GM15510 (cell line): ENCODE measurements around the gene FUNDC2.

Experiments
- POLR2A ChIP-seq: IDR thresholded peaks from 3 replicates; pipeline ENCODE4 v1.6.1; 2011; ENCODE audit warnings: borderline replicate concordance; ENCODE audit not compliant: insufficient read length; ENCODE audit errors: extremely low read depth

FUNDC2 gene

GRCh38 chrX:155056471-155056870 is 29.8 kb downstream of the FUNDC2 start:
- TF ChIP-seq POLR2A: no peak

DNA sequence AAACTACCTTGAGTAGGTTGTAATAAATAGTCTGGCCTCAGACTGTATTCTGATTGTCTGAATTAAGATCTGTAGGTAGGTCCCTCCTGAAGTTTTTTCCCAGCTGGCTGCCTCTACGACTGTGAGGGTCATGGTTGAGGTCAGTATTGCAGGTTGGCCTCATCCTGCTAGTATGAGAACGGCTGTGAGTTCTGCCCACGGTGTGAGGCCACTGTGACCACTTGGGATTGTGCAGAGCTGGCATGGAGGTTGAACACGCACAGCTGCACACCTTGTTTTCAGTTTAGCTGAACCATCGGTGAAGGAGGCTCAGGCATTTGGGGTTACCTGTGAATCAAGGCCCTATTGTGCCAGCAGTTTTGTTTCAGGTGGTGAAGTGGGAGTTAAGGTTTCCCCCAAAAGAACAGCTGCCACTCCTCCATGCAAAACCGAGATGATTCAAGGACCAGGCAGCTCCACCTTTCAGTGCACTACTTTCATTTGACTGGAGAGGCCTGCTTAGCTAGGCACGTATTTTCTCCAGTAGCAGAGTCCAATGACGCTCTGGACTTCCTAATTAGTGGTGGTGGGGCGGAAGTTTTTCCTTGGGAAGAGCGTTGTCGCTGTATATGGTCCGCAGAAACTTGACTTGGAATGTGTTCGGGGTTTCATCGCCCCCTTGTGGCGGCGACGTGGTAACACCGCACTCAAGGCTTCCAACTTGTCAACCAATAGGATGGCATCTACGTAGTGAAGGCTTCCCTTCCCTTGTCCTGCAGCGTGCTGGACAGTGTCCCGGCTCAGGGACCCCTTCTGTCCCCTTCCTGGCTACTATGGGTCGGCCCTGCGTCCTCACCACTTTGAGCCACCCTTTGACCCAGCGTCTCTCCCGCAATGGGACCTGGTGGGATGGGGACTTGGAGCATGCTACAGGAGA is 30.5 kb downstream of the FUNDC2 start:
- TF ChIP-seq POLR2A: no peak

- no peak for TF ChIP-seq POLR2A
These were observed 35.1 kb downstream of the FUNDC2 start for GRCh38 chrX:155061760-155062159.

DNA sequence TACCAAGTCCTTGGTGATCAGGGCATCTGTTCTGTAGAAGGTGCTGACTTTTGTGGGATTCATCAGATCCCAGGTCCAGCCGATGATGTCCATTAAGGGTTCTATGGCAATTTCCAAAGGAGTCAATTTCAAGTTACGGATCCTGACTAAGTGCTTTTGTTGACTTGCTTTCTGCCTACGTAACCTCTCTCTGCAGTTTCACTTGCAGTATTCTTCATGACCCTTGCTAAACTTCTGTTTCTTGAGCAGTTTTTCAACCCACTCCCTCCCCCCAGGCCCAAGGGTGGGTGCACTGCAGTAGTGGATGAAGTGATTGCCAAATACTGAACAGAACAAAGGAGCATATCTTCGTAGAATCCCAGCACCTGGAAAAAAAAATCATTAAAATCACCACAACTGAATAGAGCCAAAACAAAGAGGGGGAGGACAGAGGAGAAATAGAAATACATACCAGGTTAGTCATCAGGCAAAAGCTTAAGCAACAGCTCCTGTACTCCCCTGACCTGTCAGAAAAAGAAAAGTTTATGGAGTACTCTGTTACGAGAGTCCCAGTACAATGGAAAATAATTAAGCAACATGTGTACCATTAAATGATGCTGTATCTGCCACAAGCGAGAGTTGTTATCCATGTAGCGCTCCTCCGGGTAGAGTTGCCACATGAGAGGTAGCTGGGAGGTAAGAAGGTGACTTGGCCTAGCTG is 38.5 kb downstream of the FUNDC2 start:
- no peak for TF ChIP-seq POLR2A

DNA sequence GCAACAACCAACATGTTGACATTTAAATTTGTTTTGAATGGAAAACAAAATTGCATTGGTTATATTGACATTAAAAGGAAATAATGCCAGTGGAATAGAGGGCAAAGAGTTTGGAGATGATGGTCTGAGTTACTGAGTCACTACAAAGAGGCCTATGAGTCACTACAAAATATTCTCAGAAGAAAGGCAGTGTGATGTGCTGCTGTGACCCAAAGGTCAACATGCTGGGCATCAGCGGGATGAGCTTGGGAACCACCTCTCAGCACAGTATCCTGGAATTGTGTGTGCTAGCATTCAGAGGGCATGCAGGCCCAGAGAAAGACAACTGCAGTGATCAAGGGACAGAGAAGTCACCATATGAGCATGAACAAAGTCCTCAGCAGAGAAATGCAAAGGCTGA is 41.5 kb downstream of the FUNDC2 start:
- TF ChIP-seq POLR2A: no peak

GRCh38 chrX:155069414-155069813 is 42.8 kb downstream of the FUNDC2 start:
- no peak for TF ChIP-seq POLR2A

- TF ChIP-seq POLR2A: no peak
These were observed 43.4 kb downstream of the FUNDC2 start for GRCh38 chrX:155070038-155070437.

GRCh38 chrX:155070663-155070974 is 44.0 kb downstream of the FUNDC2 start:
- no peak for TF ChIP-seq POLR2A

DNA sequence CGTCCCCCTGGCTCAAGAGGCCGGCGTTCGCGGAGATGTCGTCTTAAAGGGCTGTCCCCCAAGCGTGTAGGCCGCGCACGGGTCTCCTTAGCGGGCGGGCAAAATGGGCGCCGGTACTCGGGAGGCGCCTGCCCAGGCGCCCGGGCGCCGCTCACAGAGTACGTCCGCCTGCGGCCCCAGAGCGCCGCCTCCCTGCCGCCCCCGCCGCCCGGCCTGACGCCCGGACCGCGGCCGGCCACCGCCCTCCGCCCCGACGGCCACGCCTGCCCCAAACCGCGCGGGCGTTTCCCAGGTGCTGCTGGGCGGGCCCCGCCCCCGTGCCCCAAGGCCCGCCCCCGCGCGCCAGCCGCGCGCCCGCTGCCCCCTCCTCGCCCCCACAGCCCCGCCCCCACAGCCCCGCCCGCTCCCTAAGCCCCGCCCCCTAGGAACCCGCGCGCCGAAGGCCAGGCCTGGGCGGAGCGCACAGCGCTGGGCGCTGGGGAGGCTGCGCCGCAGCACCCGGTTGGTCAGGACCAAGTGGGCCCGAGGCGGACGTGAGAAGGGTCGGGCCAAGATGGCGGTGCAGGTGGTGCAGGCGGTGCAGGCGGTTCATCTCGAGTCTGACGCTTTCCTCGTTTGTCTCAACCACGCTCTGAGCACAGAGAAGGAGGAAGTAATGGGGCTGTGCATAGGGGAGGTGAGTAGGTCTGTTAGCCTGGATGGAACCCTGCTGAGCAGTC is 44.5 kb downstream of the FUNDC2 start, which contains the start of the genes BRCC3, CMC4 and MTCP1:
BRCC3 (plus strand) TSS at position 534 of the 719 bp plus-strand sequence; CDS start at position 554, 20 bp downstream.
CMC4 (minus strand) TSS at position 162 of the 719 bp plus-strand sequence. CDS start 7,113 bp downstream, outside the sequence.
MTCP1 (minus strand) TSS at position 162 of the 719 bp plus-strand sequence. CDS start 5,126 bp downstream, outside the sequence.
- TF ChIP-seq POLR2A: peak; percentile 72

DNA sequence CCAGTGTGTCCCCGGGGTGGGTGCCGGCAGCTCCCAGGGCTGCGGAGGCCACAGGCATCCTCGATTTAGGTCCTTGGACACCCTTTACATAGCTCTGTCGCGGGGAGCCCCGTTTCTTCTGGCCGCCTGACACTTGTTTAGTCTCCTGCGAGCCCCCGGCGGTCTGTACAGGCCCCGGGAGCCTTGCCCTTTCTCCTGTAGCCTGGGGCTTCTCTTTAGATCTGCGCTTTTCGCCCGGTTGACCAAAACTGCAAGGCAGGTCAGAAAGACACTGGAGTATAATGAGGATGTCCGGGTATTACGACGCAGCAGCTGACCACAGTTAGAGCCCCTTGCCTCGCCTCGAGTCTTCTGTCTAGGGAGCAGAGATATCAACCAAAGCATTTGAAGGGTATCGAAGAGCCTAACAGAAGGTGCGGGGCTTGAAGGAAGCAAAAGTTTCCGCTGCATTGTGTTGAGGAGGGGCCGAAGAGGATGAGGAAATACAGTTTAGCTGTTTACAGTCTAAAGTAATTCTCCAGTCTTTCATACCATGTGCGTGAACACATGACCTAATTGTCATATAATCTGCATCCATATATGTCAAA is 45.1 kb downstream of the FUNDC2 start:
- no peak for TF ChIP-seq POLR2A

DNA sequence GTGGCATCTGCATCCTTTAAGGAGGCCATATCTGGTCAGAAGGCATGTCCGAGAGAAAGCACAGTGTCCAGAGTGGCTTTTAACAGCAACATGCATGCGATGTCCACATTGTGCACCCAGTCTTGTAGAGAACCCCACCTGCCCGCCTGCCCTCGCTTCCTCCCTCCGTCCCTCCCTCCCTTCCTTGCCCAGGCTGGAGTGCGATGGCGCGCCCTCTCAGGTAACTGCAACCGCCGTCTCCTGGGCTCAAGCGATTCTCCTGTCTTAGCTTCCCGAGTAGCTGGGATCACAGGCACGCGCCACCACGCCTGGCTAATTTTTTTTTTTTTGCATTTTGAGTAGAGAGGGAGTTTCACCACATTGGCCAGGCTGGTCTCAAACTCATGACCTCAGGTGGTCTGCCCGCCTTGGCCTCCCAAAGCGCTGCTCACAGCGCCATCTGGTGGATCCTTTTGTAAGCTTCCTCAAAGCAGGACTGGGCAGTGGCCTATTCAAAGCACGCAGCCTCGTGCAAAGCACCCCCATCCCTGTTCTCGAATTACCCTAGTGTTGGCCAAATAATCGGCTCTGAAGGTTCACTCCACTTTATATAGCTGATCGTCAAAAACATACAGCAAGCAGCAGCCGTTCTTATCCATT is 59.7 kb downstream of the FUNDC2 start:
- no peak for TF ChIP-seq POLR2A

GRCh38 chrX:155086961-155087735 is 60.5 kb downstream of the FUNDC2 start:
- TF ChIP-seq POLR2A: no peak

- no peak for TF ChIP-seq POLR2A
These were observed 67.9 kb downstream of the FUNDC2 start for GRCh38 chrX:155094468-155095061.
